ENCODE measurements around the gene IFI35.
A peak's percentile ranks its signal among the peaks of the same experiment; 100 is the strongest.

DNA sequence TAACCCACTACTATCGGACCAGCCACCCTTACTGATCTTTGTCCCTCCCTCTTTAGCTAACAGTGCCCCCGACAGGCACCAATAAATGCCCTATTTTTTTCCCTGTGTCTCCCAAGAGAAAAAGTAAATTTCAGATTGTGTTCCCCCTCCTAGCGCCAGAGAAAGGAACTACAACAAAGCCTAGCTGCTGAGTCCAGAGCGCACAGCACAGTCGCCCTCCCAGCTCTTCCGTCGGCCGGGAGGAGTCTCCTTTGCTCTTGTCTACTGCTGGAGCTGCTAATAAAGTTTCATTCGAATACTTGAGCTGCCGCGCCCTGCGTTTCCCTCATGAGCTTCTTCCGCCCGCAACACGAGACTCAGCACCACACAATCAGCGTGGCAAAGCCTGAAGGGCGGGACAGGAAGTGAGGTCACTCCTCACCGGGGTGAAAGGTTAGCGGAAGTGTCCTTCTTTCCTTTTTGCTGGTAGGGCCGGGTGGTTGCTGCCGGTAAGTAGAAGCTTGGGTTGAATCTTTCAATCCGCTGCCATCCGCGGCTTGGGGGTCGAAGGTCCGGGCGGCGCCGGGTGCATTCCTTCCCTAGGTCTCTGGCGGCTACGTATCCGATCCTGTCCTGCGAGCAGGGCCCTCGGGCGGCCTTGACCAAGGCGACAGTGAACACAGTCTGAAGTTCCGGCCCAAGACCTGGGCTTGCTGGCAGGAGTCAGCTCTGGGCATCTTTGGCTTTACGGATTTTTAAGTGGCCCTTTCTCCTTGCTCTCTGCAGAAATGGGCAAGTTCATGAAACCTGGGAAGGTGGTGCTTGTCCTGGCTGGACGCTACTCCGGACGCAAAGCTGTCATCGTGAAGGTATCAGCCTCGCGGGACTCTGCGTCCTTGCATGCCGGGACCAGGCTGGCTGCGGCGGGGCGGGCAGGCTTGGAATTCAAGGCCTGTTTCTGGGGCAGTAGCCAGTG is 8.3 kb upstream of the IFI35 start, which contains the start of gene RPL27:
- TF ChIP-seq, protein P1, sequence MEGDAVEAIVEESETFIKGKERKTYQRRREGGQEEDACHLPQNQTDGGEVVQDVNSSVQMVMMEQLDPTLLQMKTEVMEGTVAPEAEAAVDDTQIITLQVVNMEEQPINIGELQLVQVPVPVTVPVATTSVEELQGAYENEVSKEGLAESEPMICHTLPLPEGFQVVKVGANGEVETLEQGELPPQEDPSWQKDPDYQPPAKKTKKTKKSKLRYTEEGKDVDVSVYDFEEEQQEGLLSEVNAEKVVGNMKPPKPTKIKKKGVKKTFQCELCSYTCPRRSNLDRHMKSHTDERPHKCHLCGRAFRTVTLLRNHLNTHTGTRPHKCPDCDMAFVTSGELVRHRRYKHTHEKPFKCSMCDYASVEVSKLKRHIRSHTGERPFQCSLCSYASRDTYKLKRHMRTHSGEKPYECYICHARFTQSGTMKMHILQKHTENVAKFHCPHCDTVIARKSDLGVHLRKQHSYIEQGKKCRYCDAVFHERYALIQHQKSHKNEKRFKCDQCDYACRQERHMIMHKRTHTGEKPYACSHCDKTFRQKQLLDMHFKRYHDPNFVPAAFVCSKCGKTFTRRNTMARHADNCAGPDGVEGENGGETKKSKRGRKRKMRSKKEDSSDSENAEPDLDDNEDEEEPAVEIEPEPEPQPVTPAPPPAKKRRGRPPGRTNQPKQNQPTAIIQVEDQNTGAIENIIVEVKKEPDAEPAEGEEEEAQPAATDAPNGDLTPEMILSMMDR (conservative IDR thresholded peaks at IDR 0.05) = peak; percentile 93
- TF ChIP-seq ZFX (IDR thresholded peaks at IDR 0.05) = peak; percentile 93

All from C4-2B (cell line).